Gastrocnemius medialis (tissue), 4 donors: ENCODE results near the gene PRRT4. TPM values are rescaled to one million over a fixed set of nuclear protein-coding genes. Genes with fewer than 3 reads are reported as not detected.

Experiments used
- ATAC-seq, 2 donors: fragments of 150-250 bp; one replicate each; pipeline ENCODE4 v1.9.1; 2016
- DNase-seq, 2 donors: peaks; one replicate each; pipeline ENCODE4 v3.0.0-alpha.2; 2019
- H3K27ac ChIP-seq, 4 donors: fragments of 200-600 bp; sonication (generic); 1 replicate in 1 of 4; 2 replicates in 3 of 4; pipeline ENCODE4 v1.5.1; 2016 to 2018; ENCODE audit warnings: mild to moderate bottlenecking in 2 of 4, moderate library complexity in 1 of 4
- H3K27me3 ChIP-seq, 3 donors: fragments of 200-600 bp; sonication (generic) in 2 of 3; 1 replicate in 1 of 3; 2 replicates in 2 of 3; pipeline versions ENCODE4 v1.5.1 to v1.6.0; 2016 to 2019; ENCODE audit warnings: mild to moderate bottlenecking in 1 of 3, moderate library complexity in 1 of 3
- H3K36me3 ChIP-seq, 2 donors: fragments of 200-600 bp; sonication (generic) in 1 of 2; one replicate each; pipeline ENCODE4 v1.5.1; 2017 to 2018
- H3K4me1 ChIP-seq, 2 donors: fragments of 200-600 bp; sonication (generic) in 1 of 2; one replicate each; pipeline ENCODE4 v1.5.1; 2016 to 2017; ENCODE audit warnings: mild to moderate bottlenecking in 2 of 2
- H3K4me3 ChIP-seq, 4 donors: fragments of 200-600 bp; sonication (generic) in 3 of 4; 1 replicate in 1 of 4; 2 replicates in 3 of 4; pipeline ENCODE4 v1.5.1; 2016 to 2019; ENCODE audit warnings: mild to moderate bottlenecking in 2 of 4
- H3K9me3 ChIP-seq, 3 donors: fragments of 200-600 bp; sonication (generic) in 2 of 3; 1 replicate in 1 of 3; 2 replicates in 2 of 3; pipeline ENCODE4 v1.5.1; 2016 to 2019
- CTCF ChIP-seq, 5 experiments: fragments of 450-650 bp in 3 of 5; fragments of 200-600 bp in 2 of 5; sonication (generic) in 2 of 5; IDR thresholded peaks in 4 of 5; conservative IDR thresholded peaks in 1 of 5; 1 replicate in 4 of 5; 2 replicates in 1 of 5; pipeline ENCODE4 v1.5.1; 2016 to 2019; ENCODE audit warnings: antibody characterized with exemption in 5 of 5, mild to moderate bottlenecking in 3 of 5, moderate library complexity in 3 of 5
- POLR2A ChIP-seq, 2 donors: fragments of 450-650 bp; IDR thresholded peaks; one replicate each; pipeline ENCODE4 v1.6.1; 2017; ENCODE audit warnings: antibody characterized with exemption in 2 of 2, mild to moderate bottlenecking in 2 of 2, moderate library complexity in 2 of 2
- in situ Hi-C, 4 donors: fragments of 200-750 bp; cut with MboI; loops; one replicate each; pipeline versions ENCODE4 v1.15.0 to v1.8.0; 2017; ENCODE audit warnings: low sequenced_read_pairs in 4 of 4
- intact Hi-C: fragments of 100-400 bp; cut with DNase I; formaldehyde crosslinking; loops from one replicate; pipeline ENCODE4 v1.15.1; 2023; ENCODE audit warnings: low total_unique reads
- total RNA-seq, 4 donors: library from RNA; depleted of rRNA; stranded (reverse); fragments of >200 nt; gene quantifications; one replicate each; pipeline versions ENCODE4 v1.1.0 to v1.2.3, GENCODE V29; 2016

Gene PRRT4
- total RNA-seq, 4 donors from 2014 or later: 0.22 to 2.2 (median 0.64) TPM

- ATAC-seq (no peak), DNase-seq (no peak)
- in situ Hi-C loops: no loop called here
- TF ChIP-seq POLR2A (IDR thresholded peaks at IDR 0.05) (no peak), CTCF (IDR thresholded peaks at IDR 0.05 in 4 of 5, conservative IDR thresholded peaks at IDR 0.05 in 1 of 5) (no peak)
- Histone ChIP-seq H3K36me3 (peaks cover 0 to 7% of the 10 kb centered on the region in 2 donors), H3K27me3 (no peaks in the 10 kb centered on the region), H3K27ac (no peak overlapping the region), H3K4me3 (no peak overlapping the region), H3K9me3 (no peaks in the 10 kb centered on the region), H3K4me1 (no peaks in the 10 kb centered on the region)
- intact Hi-C loops: no loop called here
These were observed 31.2 kb upstream of the PRRT4 start for GRCh38 chr7:128392446-128393327.

GRCh38 chr7:128391805-128392204 is 30.3 kb upstream of the PRRT4 start:
- no peak for ATAC-seq
- no peaks in the 10 kb centered on the region for H3K9me3 ChIP-seq
- H3K36me3 ChIP-seq: no peaks in the 10 kb centered on the region
- no peaks in the 10 kb centered on the region for H3K4me1 ChIP-seq
- in situ Hi-C loops (no loop called here), intact Hi-C loops (no loop called here)
- no peak overlapping the region for H3K27ac ChIP-seq
- H3K4me3 ChIP-seq: no peak overlapping the region
- no peaks in the 10 kb centered on the region for H3K27me3 ChIP-seq
- no peak for DNase-seq
- TF ChIP-seq POLR2A (IDR thresholded peaks at IDR 0.05) (no peak), CTCF (IDR thresholded peaks at IDR 0.05 in 4 of 5, conservative IDR thresholded peaks at IDR 0.05 in 1 of 5) (no peak)

GRCh38 chr7:128390871-128391565 is 29.5 kb upstream of the PRRT4 start:
- no peak for DNase-seq
- TF ChIP-seq POLR2A (IDR thresholded peaks at IDR 0.05) (no peak), CTCF (IDR thresholded peaks at IDR 0.05 in 4 of 5, conservative IDR thresholded peaks at IDR 0.05 in 1 of 5) (no peak)

GRCh38 chr7:128389618-128390329 is 28.3 kb upstream of the PRRT4 start:
- in situ Hi-C loops (loop anchor here in 1 of 4 donors (5.0 kb wide), 1 partner anchor 42 kb away; no protein-coding TSS in a partner anchor), intact Hi-C loops (no loop called here)
- Histone ChIP-seq H3K27ac (no peak overlapping the region), H3K9me3 (no peaks in the 10 kb centered on the region), H3K27me3 (no peaks in the 10 kb centered on the region), H3K36me3 (no peaks in the 10 kb centered on the region), H3K4me3 (no peak overlapping the region), H3K4me1 (no peaks in the 10 kb centered on the region)
- DNase-seq (no peak), ATAC-seq (no peak)
- TF ChIP-seq POLR2A (IDR thresholded peaks at IDR 0.05) (no peak), CTCF (IDR thresholded peaks at IDR 0.05 in 4 of 5, conservative IDR thresholded peaks at IDR 0.05 in 1 of 5) (no peak)

More at GRCh38 chr7:128390871-128391565, 29.5 kb upstream of the PRRT4 start:
- ATAC-seq: no peak
- intact Hi-C loops: no loop called here
- Histone ChIP-seq H3K36me3 (no peaks in the 10 kb centered on the region), H3K4me1 (no peaks in the 10 kb centered on the region), H3K9me3 (no peaks in the 10 kb centered on the region), H3K27me3 (no peaks in the 10 kb centered on the region), H3K27ac (no peak overlapping the region), H3K4me3 (no peak overlapping the region)
- in situ Hi-C loops: no loop called here
